GM23248 (cell line): ENCODE data around the gene NCF4. TPM values are rescaled to one million over a fixed set of nuclear protein-coding genes. Genes with fewer than 3 reads are reported as not detected.

Experiments used
- DNase-seq: peaks from one replicate; pipeline ENCODE4 v3.0.0-alpha.2; 2015
- H2AFZ ChIP-seq: fragments of 200-600 bp; sonication (generic); 2 replicates; pipeline ENCODE4 v1.6.1; 2016; ENCODE audit warnings: antibody characterized with exemption
- H3F3A ChIP-seq: fragments of 200-600 bp; sonication (generic); 2 replicates; pipeline ENCODE4 v1.6.1; 2016; ENCODE audit warnings: mild to moderate bottlenecking, antibody characterized with exemption, mixed run types; ENCODE audit not compliant: insufficient read depth
- H3K27ac ChIP-seq: fragments of 200-600 bp; sonication (generic); 2 replicates; pipeline ENCODE4 v1.5.1; 2016; ENCODE audit warnings: mild to moderate bottlenecking
- H3K27me3 ChIP-seq: fragments of 200-600 bp; sonication (generic); replicated peaks from 2 replicates; pipeline ENCODE4 v1.6.1; 2016; ENCODE audit warnings: mild to moderate bottlenecking; ENCODE audit not compliant: insufficient read depth
- H3K36me3 ChIP-seq: fragments of 200-600 bp; sonication (generic); 2 replicates; pipeline ENCODE4 v1.6.1; 2016; ENCODE audit warnings: low read depth, mild to moderate bottlenecking
- H3K4me1 ChIP-seq: fragments of 200-600 bp; sonication (generic); 2 replicates; pipeline ENCODE4 v1.6.1; 2016; ENCODE audit warnings: mild to moderate bottlenecking; ENCODE audit not compliant: insufficient read depth
- H3K4me2 ChIP-seq: fragments of 200-600 bp; sonication (generic); one replicate; pipeline ENCODE4 v1.6.1; 2016; ENCODE audit warnings: mild to moderate bottlenecking; ENCODE audit not compliant: unreplicated experiment
- H3K4me3 ChIP-seq: fragments of 200-600 bp; sonication (generic); 2 replicates; pipeline ENCODE4 v1.5.1; 2016; ENCODE audit warnings: mild to moderate bottlenecking
- H3K79me2 ChIP-seq: fragments of 200-600 bp; sonication (generic); 2 replicates; pipeline ENCODE4 v1.6.1; 2016; ENCODE audit warnings: mild to moderate bottlenecking; ENCODE audit not compliant: insufficient read depth
- H3K9ac ChIP-seq: fragments of 200-600 bp; sonication (generic); 2 replicates; pipeline ENCODE4 v1.6.1; 2016; ENCODE audit warnings: mild to moderate bottlenecking
- H3K9me2 ChIP-seq: fragments of 200-600 bp; sonication (generic); 2 replicates; pipeline ENCODE4 v1.6.1; 2016; ENCODE audit warnings: mixed run types, mild to moderate bottlenecking, moderate library complexity; ENCODE audit not compliant: insufficient read depth
- H3K9me3 ChIP-seq: fragments of 200-600 bp; sonication (generic); one replicate; pipeline ENCODE4 v1.6.1; 2017; ENCODE audit warnings: low read depth
- H4K20me1 ChIP-seq: fragments of 200-600 bp; sonication (generic); 2 replicates; pipeline ENCODE4 v1.6.0; 2016; ENCODE audit not compliant: insufficient read depth
- EZH2 ChIP-seq: fragments of 200-600 bp; sonication (generic); IDR thresholded peaks from 2 replicates; pipeline ENCODE4 v1.6.1; 2018; ENCODE audit warnings: antibody characterized with exemption, mild to moderate bottlenecking; ENCODE audit not compliant: insufficient read depth, poor library complexity, severe bottlenecking
- EZH2phosphoT487 ChIP-seq: fragments of 200-600 bp; sonication (generic); IDR thresholded peaks from 2 replicates; pipeline ENCODE4 v1.6.1; 2018; ENCODE audit warnings: antibody characterized with exemption, moderate library complexity, mild to moderate bottlenecking, low read depth; ENCODE audit not compliant: insufficient read depth
- WGBS, 2 experiments: methylation state at CpG; one replicate each; pipeline ENCODE4 v1.1.6; 2015 to 2017; ENCODE audit warnings: low lambda C conversion rate in 2 of 2, low coverage in 1 of 2; ENCODE audit errors: missing lambda C conversion rate in 2 of 2; 5-methylcytosine and 5-hydroxymethylcytosine counted together
- in situ Hi-C: fragments of 300-500 bp; cut with MboI; formaldehyde crosslinking; loops from 2 replicates; pipeline ENCODE4 v1.15.0; 2020
- polyA plus RNA-seq: library from polyadenylated mRNA; unstranded; fragments of >200 nt; fragmentation: Nextera tagmentation; extraction: Ambion mirVana; gene quantifications from 2 replicates; pipeline ENCODE4 v1.2.1, GENCODE V29; 2016
- total RNA-seq: library from RNA; depleted of rRNA; stranded (reverse); fragments of >200 nt; shearing (Covaris generic); gene quantifications from 2 replicates; pipeline ENCODE4 v1.2.3, GENCODE V29; 2014

Gene NCF4
- total and polyA plus RNA-seq, 2 experiments from 2014 or later: not detected

- no peak overlapping the region for H3K4me3 ChIP-seq
- H3K4me1 ChIP-seq: no peaks in the 10 kb centered on the region
- H3K9me3 ChIP-seq: no peaks in the 10 kb centered on the region
- no peak for TF ChIP-seq EZH2phosphoT487
- TF ChIP-seq EZH2: no peak
- H3K79me2 ChIP-seq: no peaks in the 10 kb centered on the region
- WGBS, 2 experiments: 0% methylated on average over 1 of the region's 1 CpG
- no peak overlapping the region for H3K27ac ChIP-seq
- no peak overlapping the region for H3K9ac ChIP-seq
- H4K20me1 ChIP-seq: no peaks in the 10 kb centered on the region
- H2AFZ ChIP-seq: no peak overlapping the region
- H3K4me2 ChIP-seq: no peak overlapping the region
- DNase-seq: no peak
- H3K27me3 ChIP-seq: peaks cover 38% of the 10 kb centered on the region
- no peaks in the 10 kb centered on the region for H3F3A ChIP-seq
- in situ Hi-C loops: no loop called here
- H3K36me3 ChIP-seq: no peaks in the 10 kb centered on the region
- H3K9me2 ChIP-seq: no peaks in the 10 kb centered on the region
Measured at GRCh38 chr22:36891646-36892045, 30.8 kb downstream of the NCF4 start.

- no peaks in the 10 kb centered on the region for H3K9me2 ChIP-seq
- in situ Hi-C loops: no loop called here
- H3F3A ChIP-seq: no peaks in the 10 kb centered on the region
- H3K36me3 ChIP-seq: no peaks in the 10 kb centered on the region
- H3K4me3 ChIP-seq: no peak overlapping the region
- no peaks in the 10 kb centered on the region for H3K79me2 ChIP-seq
- H2AFZ ChIP-seq: no peak overlapping the region
- TF ChIP-seq EZH2phosphoT487 (no peak), EZH2 (no peak)
- DNase-seq: no peak
- no peak overlapping the region for H3K4me2 ChIP-seq
- peaks cover 45% of the 10 kb centered on the region for H3K27me3 ChIP-seq
- H3K4me1 ChIP-seq: no peaks in the 10 kb centered on the region
- no peaks in the 10 kb centered on the region for H4K20me1 ChIP-seq
- H3K9ac ChIP-seq: no peak overlapping the region
- H3K27ac ChIP-seq: no peak overlapping the region
- WGBS, 2 experiments: 20 to 29% methylated on average over 2 of the region's 2 CpGs
- H3K9me3 ChIP-seq: no peaks in the 10 kb centered on the region
Measured at GRCh38 chr22:36892292-36892691, 31.5 kb downstream of the NCF4 start.

GRCh38 chr22:36893262-36893661, 32.5 kb downstream of the NCF4 start:
- no peak overlapping the region for H3K27ac ChIP-seq
- no peak overlapping the region for H3K4me2 ChIP-seq
- H3F3A ChIP-seq: no peaks in the 10 kb centered on the region
- no peak overlapping the region for H3K9ac ChIP-seq
- no peaks in the 10 kb centered on the region for H3K4me1 ChIP-seq
- in situ Hi-C loops: no loop called here
- no peaks in the 10 kb centered on the region for H3K36me3 ChIP-seq
- no peak overlapping the region for H3K4me3 ChIP-seq
- no peak for DNase-seq
- peaks cover 54% of the 10 kb centered on the region for H3K27me3 ChIP-seq
- H3K79me2 ChIP-seq: no peaks in the 10 kb centered on the region
- no peak for TF ChIP-seq EZH2phosphoT487
- TF ChIP-seq EZH2: no peak
- no peak overlapping the region for H2AFZ ChIP-seq
- no peaks in the 10 kb centered on the region for H3K9me3 ChIP-seq
- WGBS, 2 experiments: 35 to 47% methylated on average over 3 of the region's 3 CpGs
- H4K20me1 ChIP-seq: no peaks in the 10 kb centered on the region
- H3K9me2 ChIP-seq: no peaks in the 10 kb centered on the region

DNA sequence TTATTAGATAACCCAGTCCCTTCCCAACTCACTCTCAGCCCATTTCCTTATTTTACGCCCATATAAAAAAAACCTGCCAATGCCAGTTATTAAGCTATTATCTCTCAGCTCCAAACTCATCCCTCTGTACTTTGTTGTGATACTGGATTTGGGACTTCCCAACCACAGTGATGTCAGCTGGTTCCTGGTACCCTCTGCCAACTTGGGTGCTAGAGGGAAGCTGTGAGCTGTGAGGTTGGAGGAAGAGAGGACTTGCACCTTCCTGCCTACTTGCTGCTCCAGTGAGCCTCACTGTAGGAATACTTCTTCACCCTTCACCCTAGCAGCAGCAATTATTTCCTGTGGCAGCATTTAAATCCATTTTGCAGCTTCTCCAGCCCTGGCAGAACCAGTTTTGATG, 33.5 kb downstream of the NCF4 start:
- Histone ChIP-seq H3K79me2 (no peaks in the 10 kb centered on the region), H3K4me3 (no peak overlapping the region), H4K20me1 (no peaks in the 10 kb centered on the region), H3K9me3 (no peaks in the 10 kb centered on the region), H3K9ac (no peak overlapping the region), H3K36me3 (no peaks in the 10 kb centered on the region), H3K4me2 (no peak overlapping the region), H3K27ac (no peak overlapping the region), H3K9me2 (no peaks in the 10 kb centered on the region), H3K27me3 (peaks cover 57% of the 10 kb centered on the region), H2AFZ (no peak overlapping the region), H3K4me1 (no peaks in the 10 kb centered on the region), H3F3A (no peaks in the 10 kb centered on the region)
- in situ Hi-C loops: no loop called here
- DNase-seq: no peak
- TF ChIP-seq EZH2phosphoT487 (no peak), EZH2 (no peak)
- WGBS, 2 experiments: 76 to 82% methylated on average over 1 of the region's 1 CpG

DNA sequence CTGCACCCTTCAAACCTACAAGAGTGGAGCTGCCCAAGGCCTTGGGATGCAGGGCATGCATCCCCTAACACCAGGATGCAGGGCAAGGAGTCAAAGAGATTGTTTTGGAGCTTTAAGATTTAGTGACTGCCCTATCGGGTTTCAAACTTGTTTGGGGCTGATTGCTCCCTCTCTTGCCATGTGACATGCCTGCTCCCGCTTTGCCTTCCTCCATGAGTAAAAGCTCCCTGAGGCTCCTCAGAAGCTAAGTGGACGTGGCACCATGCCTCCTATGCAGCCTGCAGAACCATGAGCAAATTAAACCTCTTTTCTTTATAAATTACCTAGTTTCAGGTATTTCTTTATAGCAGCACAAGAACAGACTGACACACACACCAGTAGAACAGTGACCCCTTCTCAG, 36.8 kb downstream of the NCF4 start:
- 20 to 30% methylated on average over 3 of the region's 3 CpGs for WGBS, 2 experiments

More for the DNA sequence above, 36.8 kb downstream of the NCF4 start:
- H3K4me2 ChIP-seq: no peak overlapping the region
- no peak for DNase-seq
- H2AFZ ChIP-seq: no peak overlapping the region
- no peaks in the 10 kb centered on the region for H4K20me1 ChIP-seq
- no peaks in the 10 kb centered on the region for H3K4me1 ChIP-seq
- in situ Hi-C loops: no loop called here
- H3K4me3 ChIP-seq: no peak overlapping the region
- peaks cover 53% of the 10 kb centered on the region for H3K27me3 ChIP-seq
- no peaks in the 10 kb centered on the region for H3F3A ChIP-seq
- no peak overlapping the region for H3K9ac ChIP-seq
- no peaks in the 10 kb centered on the region for H3K9me2 ChIP-seq
- H3K27ac ChIP-seq: no peak overlapping the region
- TF ChIP-seq EZH2 (no peak), EZH2phosphoT487 (no peak)
- no peaks in the 10 kb centered on the region for H3K79me2 ChIP-seq
- no peaks in the 10 kb centered on the region for H3K36me3 ChIP-seq
- no peaks in the 10 kb centered on the region for H3K9me3 ChIP-seq
